Forelimb muscle (tissue), 1 donor: ENCODE measurements around the gene DBNDD1. TPM values are rescaled to one million over a fixed set of nuclear protein-coding genes. Genes with fewer than 3 reads are reported as not detected.
"Not testable (repeated sequence)": the region's sequence is repeated elsewhere in the genome, so short reads cannot be mapped to it uniquely, and the experiment has no call there.

Experiments
- DNase-seq: peaks from one replicate; pipeline ENCODE4 v3.0.0-alpha.2; 2013; ENCODE audit warnings: low read depth
- polyA plus RNA-seq: library from polyadenylated mRNA; unstranded; fragments of 120-200 nt; gene quantifications from one replicate; pipeline ENCODE4 v1.2.1, GENCODE V29; 2013; ENCODE audit not compliant: insufficient read length

Gene DBNDD1, protein sequence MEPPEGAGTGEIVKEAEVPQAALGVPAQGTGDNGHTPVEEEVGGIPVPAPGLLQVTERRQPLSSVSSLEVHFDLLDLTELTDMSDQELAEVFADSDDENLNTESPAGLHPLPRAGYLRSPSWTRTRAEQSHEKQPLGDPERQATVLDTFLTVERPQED
- polyA plus RNA-seq: 9.2 TPM

DNA sequence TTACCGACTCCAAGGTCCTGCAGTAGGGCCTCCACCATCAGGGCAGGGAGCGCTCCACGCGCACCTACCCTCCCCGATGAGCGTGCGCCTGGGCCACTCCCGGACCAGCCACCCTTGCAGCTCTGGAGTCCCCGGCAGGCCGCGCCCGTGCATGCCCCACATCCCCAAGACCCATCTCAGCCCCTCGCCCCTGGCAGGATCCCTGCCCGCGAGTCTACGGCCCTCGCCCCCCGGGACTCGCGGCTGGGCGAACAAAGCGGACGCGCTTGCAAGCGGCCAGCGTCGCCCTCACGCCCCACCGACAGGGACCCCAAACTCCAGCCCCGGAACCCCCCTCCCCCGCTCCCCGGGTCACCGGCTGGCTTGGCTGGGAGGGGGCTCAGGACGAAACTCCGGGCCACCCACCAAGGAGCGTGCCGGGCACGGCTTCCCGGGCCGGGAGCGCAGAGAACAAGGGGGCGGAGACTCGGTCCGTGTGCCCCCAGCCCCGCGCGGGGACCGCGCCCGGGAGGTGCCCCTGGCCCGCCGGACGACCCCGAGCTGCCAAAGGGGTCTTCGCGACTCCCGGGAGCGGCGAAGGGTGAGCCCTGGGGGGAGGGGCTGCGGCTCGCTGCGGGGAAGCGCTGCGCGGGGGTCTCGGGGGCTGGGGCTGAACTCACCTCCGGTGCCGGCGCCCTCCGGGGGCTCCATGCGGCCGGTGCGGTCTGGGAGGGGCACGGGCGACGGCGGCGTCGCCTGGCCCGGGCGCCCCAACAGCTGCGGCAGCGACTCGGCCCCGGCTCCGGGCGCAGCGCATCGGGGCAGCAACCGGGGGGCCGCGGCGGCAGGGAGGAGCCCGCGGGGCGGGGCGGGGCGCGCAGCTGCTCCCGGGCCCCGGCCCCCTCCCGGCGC, at the start of gene DBNDD1:
Gene DBNDD1 (minus strand): TSS at position 805 of the 891 bp plus-strand sequence. CDS start 115 bp downstream, at position 690.
- DNase-seq: no peak

DNA sequence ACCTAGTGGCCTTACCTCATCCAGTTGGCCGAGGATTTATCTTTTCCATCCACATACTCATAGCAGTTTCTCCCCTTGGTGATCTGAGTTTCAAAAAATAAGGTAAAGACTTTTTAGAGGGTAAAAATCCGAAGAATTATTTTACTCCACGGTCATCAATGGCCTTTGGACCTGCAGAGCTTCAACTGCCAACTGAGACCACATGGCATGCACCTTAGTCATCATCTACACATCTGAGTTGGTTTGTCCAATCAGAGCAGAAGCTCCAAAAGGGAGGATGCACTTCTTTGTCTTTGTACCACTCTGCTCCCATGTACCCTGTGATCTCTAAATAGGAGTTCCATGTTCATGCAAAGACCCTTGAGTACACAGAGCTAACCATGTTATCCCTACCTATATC, 42.2 kb upstream of the DBNDD1 start:
- DNase-seq: no peak

DNA sequence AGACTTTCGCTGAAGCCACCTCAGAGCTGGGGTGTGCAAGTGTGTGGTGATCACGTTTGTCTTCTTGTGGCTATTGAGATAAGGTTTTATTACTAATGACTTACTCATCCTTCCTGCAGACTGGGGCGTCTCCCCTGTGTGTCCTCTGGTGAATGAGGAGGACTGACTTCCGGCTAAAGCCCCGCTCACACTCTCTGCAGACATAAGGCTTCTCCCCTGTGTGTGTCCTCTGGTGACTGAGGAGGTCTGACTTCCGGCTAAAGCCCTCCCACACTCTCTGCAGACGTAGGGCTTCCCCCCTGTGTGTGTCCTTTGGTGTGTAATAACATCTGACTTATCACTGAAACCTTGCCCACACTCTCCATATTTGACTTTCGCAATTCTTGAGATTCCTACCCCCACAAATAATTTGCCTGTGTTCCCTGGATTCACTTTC, 38.5 kb upstream of the DBNDD1 start:
- no peak for DNase-seq

DNA sequence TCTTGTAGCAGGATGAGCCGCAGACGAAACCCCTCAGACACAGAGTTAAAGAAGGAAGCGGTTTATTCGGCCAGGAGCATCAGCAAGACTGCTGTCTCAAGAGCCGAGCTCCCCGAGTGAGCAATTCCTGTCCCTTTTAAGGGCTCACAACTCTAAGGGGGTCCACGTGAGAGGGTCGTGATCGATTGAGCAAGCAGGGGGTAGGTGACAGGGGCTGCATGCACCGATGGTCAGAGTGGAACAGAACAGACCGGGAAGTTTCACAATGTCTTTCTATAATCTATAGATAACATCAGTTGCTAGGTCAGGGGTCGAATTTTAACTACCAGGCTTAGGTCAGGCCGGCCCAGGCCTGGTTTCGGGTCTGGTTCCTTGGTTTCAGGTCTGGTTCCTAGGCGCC, 37.3 kb upstream of the DBNDD1 start:
- DNase-seq: not testable (repeated sequence)

DNA sequence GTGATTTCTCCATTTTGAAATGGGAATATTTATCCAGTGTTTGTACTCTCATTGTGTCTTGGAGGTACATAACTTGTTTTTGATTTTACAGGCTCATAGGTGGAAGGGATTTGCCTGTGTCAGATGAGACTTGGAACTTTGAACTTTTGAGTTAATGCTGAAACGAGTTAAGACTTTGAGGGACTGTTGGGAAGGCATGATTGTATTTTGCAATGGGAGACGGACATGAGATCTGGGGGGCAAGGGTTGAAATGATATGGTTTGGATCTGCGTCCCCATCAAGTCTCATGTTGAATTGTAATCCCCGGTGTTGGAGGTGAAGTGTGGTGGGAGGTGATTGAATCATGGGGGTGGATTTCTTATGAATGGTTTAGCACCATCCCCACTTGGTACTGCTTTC, 36.1 kb upstream of the DBNDD1 start:
- DNase-seq: no peak

DNA sequence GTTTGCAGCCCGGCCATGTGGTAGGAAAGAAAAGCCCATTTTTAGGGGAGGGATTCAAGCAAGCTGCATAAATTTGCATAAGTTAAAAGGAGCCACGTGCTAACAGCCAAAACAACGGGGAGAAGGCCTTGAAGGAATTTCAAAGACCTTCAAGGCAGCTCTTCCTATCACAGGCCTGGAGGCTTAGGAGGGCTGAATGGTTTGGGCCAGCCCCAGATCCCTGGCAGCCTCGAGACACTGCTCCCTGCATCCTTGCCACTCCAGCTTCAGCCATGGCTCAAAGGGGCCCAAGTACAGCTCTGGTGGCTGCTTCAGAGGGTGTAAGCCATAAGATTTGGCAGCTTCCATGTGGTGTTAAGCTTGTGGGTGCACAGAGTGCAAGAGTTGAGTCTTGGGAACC, 35.3 kb upstream of the DBNDD1 start:
- no peak for DNase-seq

DNA sequence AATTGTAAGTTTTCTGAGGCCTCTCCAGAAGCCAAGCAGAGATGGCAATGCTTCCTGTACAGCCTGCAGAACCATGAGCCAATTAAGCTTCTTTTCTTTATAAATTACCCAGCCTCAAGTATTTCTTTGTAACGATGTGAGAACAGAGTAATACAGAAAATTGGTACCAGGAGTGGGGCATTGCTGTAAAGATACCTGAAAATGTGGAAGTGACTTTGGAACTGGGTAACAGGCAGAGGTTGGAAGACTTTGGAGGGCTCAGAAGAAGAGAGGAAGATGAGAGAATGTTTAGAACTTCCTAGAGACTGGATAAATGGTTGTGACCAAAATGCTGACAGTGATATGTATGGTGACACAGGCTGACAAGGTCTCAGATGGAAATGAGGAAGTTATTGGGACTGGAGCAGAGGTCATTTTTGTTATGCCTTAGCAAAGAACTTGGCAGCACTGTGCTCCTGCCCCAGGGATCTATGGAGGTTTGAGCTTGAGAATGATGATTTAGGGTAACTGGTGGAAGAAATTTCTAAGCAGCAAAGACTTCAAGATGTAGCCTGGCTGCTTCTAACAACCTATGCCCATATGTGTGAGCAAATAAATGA, 34.7 kb upstream of the DBNDD1 start:
- DNase-seq: no peak

DNA sequence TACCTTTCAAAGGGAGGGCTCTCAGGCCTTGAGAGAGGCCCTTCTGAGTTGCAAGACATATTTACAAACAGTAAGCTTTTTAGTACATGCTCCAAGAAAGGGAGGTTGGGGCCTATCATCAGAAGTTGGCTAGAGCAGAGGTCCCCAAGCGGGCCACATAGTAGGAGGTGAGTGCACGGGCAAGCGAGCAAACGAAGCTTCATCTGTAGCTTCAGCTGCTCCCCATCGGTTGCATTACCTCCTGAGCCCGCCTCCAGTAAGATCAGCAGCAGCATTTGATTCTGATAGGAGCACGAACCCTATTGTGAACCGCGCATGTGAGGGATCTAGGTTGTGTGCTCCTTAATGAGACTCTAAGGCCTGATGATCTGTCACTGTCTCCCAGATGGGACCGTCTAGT, 31.7 kb upstream of the DBNDD1 start:
- no peak for DNase-seq

DNA sequence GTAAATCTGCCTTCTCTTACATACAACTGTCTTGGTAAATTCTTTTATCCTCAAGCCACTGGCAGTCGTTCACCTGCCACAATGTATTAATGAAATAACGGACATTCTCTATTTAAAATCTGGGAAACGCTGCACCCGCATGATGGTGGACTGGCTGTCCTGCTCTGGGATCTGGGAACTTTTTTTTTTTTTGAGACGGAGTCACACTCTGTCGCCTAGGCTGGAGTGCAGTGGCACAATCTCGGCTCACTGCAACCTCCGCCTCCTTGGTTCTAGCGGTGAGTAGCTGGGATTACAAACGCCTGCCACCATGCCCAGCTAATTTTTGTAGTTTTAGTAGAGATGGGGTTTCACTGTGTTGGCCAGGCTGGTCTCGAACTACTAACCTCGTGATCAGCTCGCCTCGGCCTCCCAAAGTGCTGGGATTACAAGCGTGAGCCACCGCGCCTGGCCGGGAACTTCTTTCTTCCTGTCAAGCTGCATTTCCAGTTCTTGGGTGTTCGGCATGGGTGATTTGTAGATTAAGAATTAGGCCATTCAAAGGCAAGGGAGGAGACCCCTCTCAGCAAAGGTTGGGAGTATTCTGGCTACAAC, 29.6 kb upstream of the DBNDD1 start:
- DNase-seq: no peak

DNA sequence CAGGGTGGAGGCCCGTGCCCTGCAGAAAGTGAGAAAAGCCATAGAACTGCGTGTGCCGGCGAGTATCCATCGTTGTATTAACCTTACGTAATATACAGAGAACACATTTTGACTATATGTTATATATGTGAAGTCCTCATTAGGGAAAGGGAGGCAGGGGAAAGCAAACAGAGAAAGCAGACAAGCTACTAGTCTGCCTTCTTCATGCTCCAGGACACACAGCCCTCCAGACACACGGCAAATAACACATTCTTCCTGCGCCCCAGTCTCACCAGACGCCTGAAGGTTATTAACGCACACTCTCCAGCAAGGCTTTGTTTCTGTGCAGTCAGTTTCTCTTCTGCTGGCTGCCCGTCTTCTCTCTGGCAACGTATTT, 29.1 kb upstream of the DBNDD1 start:
- DNase-seq: no peak

DNA sequence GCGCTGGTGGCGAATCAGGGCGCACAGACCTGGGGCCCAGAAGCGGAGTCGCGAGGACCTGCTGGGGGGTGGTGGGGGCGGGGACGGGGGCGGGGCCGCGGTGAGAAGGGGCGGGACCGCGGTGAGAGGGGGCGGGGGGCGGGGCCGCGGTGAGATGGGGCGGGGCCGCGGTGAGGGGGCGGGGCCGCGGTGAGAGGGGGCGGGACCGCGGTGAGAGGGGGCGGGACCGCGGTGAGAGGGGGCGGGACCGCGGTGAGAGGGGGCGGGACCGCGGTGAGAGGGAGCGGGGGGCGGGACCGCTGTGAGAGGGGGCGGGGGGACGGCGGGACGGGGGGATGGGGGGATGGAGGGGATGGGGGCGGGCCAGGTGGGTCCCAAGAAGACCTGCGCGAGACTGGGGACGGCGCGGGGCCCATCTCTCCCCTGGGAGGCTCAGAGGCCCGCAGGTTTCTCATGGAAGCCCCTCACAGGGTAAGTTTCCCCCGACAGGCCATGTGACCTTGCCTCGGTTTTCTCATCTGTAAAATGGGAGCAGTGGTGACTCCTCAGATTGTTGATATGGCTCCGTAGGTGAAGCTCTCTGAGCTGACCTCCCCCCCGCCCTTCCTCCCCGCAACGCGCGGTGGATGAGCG, 28.6 kb upstream of the DBNDD1 start:
- no peak for DNase-seq

DNA sequence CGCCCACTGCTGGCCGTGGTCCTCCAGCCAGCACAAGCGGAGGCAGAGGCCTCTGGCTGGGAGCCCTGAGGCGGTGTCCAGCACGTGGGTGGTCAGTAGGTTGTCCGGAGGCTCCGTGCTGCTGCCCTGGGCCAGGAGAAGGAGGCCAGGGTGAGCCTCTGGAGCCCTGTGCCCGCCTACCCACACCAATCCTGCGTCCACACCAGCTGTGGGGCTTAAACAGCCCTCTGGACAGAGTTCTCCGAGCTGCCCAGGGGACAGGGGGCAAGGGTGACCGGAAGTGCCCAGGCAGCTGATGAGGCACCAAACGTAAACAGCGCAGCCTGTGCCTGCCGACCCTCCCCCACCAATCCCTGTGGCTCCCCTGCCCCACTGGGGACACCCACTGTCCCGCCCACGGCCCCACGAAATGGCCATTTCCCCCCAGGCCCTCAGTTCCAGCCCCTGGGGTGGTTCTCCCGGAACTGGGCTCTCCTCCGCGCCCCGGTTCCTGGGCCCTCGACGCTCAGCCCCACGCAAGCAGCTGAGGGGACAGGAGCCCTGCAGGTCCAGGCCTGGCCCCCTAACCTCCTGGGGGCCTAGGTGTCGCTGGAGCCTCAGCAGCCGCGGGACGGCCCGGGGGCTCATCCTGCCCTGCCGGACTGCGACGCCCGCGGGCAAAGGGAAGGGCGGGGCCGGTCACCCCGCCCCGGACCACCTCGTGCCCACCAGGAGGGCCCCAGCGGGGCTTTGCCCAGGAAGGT, 27.9 kb upstream of the DBNDD1 start:
- no peak for DNase-seq

DNA sequence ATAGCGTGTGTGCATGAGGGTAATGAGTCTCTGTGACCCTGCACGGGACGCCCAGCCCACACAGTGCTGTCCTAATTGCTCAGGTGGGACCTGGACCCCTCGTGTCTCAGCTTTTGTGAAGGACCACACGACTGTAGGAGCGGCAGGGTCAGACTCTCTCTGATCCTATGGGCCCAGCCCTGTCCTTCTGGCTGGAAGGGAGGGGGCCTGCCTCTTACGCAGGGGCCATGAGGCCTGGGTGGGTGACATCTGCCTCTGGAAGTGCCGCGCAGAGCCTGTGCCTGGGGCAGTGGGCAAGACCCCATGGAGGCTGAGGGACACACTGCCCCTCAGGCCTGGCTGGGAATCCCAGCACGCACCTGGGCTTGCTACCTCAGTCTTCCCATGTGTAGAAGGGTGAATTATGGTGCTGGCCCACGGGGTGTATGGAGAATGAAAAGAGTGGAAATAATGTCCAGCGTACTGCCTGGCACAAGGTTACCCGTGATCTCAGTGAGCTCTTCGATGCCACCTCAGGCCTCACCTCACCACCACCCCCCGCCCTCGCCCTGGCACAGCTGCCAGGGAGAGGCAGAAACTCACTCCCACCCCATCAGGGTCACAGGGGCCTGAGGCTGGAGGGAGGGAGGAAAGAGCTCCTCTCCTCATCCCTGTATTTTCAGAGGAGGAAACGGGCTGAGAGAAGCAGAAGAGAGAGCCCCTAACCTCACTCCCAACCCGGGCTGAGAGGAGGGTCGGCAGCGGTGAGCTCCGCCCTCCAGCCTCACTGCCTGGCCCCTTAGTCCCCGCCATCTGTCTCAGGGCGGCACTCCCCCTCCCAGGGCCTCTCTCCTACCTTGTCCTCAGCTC, 27.1 kb upstream of the DBNDD1 start:
- DNase-seq: no peak

DNA sequence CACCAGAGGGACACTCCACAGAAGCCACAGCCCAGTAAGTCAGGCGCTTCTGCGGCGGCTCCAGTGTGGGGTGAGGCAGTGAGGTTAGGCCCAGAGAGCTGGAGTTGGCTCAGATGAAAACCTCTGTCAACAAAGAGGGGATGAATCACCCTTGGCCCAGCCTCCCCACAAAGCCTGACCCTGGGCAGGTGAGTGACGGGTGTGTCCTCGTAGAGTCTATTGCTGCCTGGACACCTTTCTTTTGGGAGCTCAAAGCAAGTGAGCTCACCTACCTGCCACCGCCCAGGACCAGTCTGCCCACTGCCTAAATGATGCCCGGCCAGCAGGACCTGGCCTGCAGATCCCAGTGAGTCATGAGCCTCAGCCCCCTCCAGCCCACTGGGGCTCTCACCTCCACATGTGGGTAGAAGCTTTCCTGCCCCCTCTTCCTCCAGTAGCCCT, 24.9 kb upstream of the DBNDD1 start:
- no peak for DNase-seq

DNA sequence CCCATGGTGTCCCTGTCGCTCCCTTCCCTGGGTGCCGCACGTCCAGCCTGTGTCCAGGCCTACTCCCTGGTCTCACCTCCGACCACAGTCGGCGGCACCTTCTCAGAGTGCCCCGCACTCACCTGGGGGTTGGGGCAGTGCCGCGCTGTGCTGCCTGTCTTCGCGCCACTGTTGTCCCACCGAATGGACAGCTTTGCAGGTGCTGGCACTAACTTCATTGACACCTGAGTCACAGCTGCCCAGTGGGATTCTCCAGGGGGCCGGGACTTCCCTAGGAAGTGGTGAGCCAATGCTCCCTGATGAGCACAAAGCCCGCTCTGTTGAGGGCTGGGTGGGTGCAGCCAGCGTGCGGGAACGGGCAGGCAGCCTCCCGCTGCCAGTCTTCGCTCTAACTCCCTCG, 24.3 kb upstream of the DBNDD1 start:
- no peak for DNase-seq

DNA sequence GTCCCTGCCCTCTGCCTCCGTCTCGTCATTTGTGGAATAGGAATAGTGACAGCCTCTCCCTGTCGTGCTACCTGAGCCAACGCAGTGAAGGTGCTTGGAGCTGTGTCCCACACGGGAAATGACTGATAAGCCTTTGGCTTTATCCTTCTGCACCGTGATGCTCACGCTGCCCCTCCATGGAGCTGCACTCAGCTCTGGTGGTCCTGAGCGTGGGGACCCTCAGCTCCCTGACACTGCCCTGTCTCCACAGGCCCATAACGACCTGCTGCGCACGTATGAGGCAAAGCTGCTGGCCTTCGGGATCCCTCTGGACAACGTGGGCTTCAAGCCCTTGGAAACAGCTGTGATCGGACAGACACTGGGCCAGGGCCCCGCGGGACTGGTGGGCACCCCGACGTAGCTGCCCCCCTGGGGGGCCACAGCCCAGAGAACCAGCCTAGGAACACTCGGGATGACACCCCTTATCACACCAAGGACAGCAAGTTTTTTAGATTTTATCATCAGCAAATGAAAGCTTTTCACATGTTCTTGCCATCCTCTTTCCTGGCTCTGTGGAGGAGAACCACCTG, 23.8 kb upstream of the DBNDD1 start:
- no peak for DNase-seq

DNA sequence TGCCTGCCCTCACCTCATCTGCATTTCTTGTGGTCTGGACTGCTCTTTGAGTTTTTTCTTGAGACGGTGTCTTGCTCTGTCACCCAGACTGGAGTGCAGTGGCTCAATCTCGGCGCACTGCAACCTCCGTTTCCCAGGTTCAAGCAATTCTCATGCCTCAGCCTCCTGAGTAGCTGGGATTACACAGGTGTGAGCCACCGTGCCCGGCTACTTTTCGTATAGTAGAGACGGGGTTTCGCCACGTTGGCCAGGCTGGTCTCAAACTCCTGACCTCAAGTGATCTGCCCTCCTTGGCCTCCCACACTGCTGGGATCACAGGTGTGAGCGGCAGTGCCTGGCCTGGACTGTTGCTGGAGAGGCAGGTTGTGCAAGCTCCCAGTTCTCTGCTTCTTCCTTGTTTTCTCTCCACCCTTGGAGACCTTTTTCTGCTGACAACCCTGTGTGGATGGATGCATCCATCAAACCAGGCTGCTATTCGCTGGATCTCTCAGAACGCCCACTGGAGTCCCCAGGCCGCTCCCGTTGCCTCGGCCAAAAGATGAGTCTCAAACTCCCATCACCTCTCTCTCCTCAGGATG, 22.7 kb upstream of the DBNDD1 start:
- no peak for DNase-seq

DNA sequence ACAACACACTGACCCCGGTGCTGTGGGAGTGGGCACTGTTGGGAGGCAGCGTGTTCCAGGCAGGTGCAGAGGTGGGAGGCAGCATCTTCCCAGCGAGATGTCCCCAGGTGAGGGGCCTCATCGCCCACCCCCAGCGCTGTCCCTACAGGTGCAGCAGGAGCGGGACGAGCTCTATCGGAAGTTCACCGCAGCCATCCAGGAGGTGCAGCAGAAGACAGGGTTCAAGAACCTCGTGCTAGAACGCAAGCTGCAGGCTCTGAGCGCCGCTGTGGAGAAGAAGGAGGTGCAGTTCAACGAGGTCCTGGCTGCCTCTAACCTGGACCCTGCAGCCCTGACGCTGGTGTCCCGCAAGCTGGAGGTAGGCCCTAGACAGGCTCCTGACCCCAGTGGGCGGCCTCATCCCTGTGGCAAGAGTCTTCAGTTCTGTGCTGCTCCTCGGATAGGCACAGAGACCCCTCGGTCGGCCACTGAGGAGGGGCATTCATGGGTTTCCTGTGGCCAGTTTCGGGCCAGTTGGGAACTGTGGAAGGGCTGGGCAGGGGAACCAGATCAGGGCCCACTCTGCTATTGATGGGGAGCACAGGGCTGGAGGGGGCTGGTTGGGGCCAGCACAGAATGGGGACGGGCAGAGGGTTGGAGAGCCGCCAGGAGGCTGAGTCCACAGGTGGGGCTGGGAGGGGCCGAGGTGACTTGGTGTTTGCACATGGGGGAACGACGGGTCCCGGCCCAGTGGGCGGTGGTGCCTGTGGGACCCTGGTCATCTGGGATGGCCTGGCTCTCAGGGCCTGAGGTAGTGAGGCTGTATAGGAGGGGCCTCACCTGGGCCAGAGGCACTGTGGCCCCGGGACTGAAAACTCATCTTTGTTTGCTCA, 21.1 kb upstream of the DBNDD1 start:
- no peak for DNase-seq

DNA sequence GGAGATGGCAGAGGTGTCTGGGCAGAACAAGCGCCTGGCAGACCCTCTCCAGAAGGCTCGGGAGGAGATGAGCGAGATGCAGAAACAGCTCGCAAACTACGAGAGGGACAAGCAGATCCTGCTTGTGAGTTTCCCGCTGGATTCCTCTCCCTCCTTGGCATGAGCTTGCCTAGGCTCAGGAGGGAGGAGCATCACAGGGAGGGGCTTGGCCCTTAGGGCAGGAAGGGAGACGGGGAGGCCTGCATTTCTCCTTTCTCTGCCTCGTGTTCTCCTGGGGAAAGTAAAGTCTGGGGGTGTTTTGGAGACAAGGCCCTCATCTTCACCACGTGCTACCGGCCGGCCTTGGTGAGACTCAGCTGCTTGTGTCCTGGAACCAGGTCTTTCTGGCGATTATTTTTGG, 18.0 kb upstream of the DBNDD1 start:
- DNase-seq: no peak
